ENCODE data around the gene EXT2. TPM values are rescaled to one million over a fixed set of nuclear protein-coding genes. Genes with fewer than 3 reads are reported as not detected.

EXT2 gene
- total and polyA plus RNA-seq, 7 donors, result 11.0 to 23.5 (median 21.4) TPM

- H3K9me3 ChIP-seq, result no peaks in the 10 kb centered on the region
- DNase-seq (no peak), ATAC-seq (no peak)
- no peak overlapping the region for H3K4me3 ChIP-seq
- peaks cover 0 to 48% of the 10 kb centered on the region in 2 donors for H3K36me3 ChIP-seq (ENCODE audit: insufficient read depth in 1 of 2, low read depth in 1 of 2)
- no peaks in the 10 kb centered on the region for H3K27me3 ChIP-seq (ENCODE audit: insufficient read depth in 3 of 3, low read length in 2 of 3)
- no peaks in the 10 kb centered on the region for H3K4me1 ChIP-seq
- WGBS, 3 donors, result 92 to 95% (median 92%) methylated on average over 9 of the region's 9 CpGs
- intact Hi-C loops (cut with DNase I), result no loop called here
- no peak overlapping the region for H3K27ac ChIP-seq
- TF ChIP-seq CTCF (IDR thresholded peaks at IDR 0.05), result no peak
These were observed 14.5 kb upstream of the EXT2 start for GRCh38 chr11:44080951-44081350.

- 92 to 96% (median 93%) methylated on average over 4 of the region's 4 CpGs for WGBS, 3 donors
- H3K27me3 ChIP-seq (ENCODE audit: insufficient read depth in 3 of 3, low read length in 2 of 3), result no peaks in the 10 kb centered on the region
- no peaks in the 10 kb centered on the region for H3K9me3 ChIP-seq
- peaks cover 0 to 42% of the 10 kb centered on the region in 2 donors for H3K36me3 ChIP-seq (ENCODE audit: insufficient read depth in 1 of 2, low read depth in 1 of 2)
- H3K4me1 ChIP-seq, result no peaks in the 10 kb centered on the region
- DNase-seq (no peak), ATAC-seq (no peak)
- H3K4me3 ChIP-seq, result no peak overlapping the region
- no peak for TF ChIP-seq CTCF (IDR thresholded peaks at IDR 0.05)
- no peak overlapping the region for H3K27ac ChIP-seq
- intact Hi-C loops (cut with DNase I), result no loop called here
These were observed 12.8 kb upstream of the EXT2 start for GRCh38 chr11:44082645-44083044.

- no peaks in the 10 kb centered on the region for H3K27me3 ChIP-seq (ENCODE audit: insufficient read depth in 3 of 3, low read length in 2 of 3)
- DNase-seq, result no peak
- no peak for TF ChIP-seq CTCF (IDR thresholded peaks at IDR 0.05)
- intact Hi-C loops (cut with DNase I), result no loop called here
- ATAC-seq, result no peak
- no peaks in the 10 kb centered on the region for H3K4me1 ChIP-seq
- H3K4me3 ChIP-seq, result no peak overlapping the region
- H3K9me3 ChIP-seq, result no peaks in the 10 kb centered on the region
- peaks cover 0 to 37% of the 10 kb centered on the region in 2 donors for H3K36me3 ChIP-seq (ENCODE audit: insufficient read depth in 1 of 2, low read depth in 1 of 2)
- WGBS, 3 donors, result 91 to 95% (median 93%) methylated on average over 10 of the region's 10 CpGs
- H3K27ac ChIP-seq, result no peak overlapping the region
These were observed 12.0 kb upstream of the EXT2 start for GRCh38 chr11:44083433-44083832.

GRCh38 chr11:44083906-44084305 lies 11.6 kb upstream of the EXT2 start:
- Histone ChIP-seq H3K27ac (no peak overlapping the region), H3K36me3 (ENCODE audit: insufficient read depth in 1 of 2, low read depth in 1 of 2) (peaks cover 0 to 34% of the 10 kb centered on the region in 2 donors), H3K27me3 (ENCODE audit: insufficient read depth in 3 of 3, low read length in 2 of 3) (no peaks in the 10 kb centered on the region), H3K4me1 (no peaks in the 10 kb centered on the region), H3K9me3 (no peaks in the 10 kb centered on the region), H3K4me3 (no peak overlapping the region)
- no peak for TF ChIP-seq CTCF (IDR thresholded peaks at IDR 0.05)
- 83 to 91% (median 85%) methylated on average over 5 of the region's 5 CpGs for WGBS, 3 donors
- ATAC-seq (no peak), DNase-seq (no peak)
- intact Hi-C loops (cut with DNase I), result no loop called here

GRCh38 chr11:44085330-44085729 lies 10.1 kb upstream of the EXT2 start:
- DNase-seq (no peak), ATAC-seq (no peak)
- no peaks in the 10 kb centered on the region for H3K9me3 ChIP-seq
- H3K4me1 ChIP-seq, result no peaks in the 10 kb centered on the region
- TF ChIP-seq CTCF (IDR thresholded peaks at IDR 0.05), result no peak
- H3K36me3 ChIP-seq (ENCODE audit: insufficient read depth in 1 of 2, low read depth in 1 of 2), result peaks cover 0 to 26% of the 10 kb centered on the region in 2 donors
- intact Hi-C loops (cut with DNase I), result no loop called here
- no peaks in the 10 kb centered on the region for H3K27me3 ChIP-seq (ENCODE audit: insufficient read depth in 3 of 3, low read length in 2 of 3)
- H3K4me3 ChIP-seq, result no peak overlapping the region
- no peak overlapping the region for H3K27ac ChIP-seq
- 91 to 99% (median 97%) methylated on average over 1 of the region's 1 CpG for WGBS, 3 donors

Measured in psoas muscle (tissue), 8 donors.